ENCODE data around the gene ADAP1.
"Not testable (repeated sequence)": the region's sequence is repeated elsewhere in the genome, so short reads cannot be mapped to it uniquely, and the experiment has no call there.

Gene ADAP1

DNA sequence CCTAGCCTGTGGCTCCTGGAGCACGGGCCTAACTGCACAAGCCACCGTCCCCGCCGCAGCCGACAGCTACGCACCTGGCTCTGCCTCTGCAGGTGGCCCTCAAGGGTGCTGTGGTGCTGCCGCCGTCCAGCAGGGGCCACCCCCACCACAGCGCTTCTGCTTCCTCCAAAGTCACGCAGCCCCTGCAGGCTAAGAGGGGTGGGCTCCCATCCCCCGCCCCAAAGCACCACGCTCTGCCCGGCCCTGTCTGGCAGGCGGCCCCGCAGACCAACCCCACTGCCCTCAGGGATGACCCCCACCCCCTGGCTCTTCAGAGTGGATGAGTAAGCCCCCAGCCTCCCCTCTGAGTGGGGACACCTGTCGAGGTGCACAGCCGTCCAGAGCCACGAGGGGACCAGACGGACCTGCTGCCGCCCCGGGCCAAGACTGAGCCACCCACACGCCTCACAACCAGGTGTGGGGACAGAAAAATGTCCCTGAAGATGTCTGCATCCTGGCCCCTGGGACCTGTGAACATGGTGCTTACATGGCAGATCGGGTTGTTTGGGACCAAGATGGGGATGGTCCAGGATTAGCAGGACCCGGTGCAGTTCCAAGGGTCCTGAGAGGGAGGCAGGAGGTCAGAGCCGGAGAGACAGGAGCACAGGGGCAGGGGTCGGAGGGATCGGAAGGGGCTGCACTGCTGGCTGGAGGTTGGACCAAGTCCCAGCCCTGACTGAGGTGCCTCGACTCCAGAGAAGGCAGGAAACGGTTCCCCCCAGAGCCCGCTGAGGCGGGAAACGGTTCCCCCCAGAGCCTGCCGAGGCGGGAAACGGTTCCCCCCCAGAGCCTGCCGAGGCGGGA, 9.0 kb upstream of the ADAP1 start:
- DNase-seq, result no peak
- in situ Hi-C loops (cut with HindIII; ENCODE audit: low pct_ligation_motif_present, low pct_unique_long_range_greater_than_20kb, low sequenced_read_pairs), result loop anchor here (25.0 kb wide), 1 partner anchor 176 kb away; no protein-coding TSS in a partner anchor

DNA sequence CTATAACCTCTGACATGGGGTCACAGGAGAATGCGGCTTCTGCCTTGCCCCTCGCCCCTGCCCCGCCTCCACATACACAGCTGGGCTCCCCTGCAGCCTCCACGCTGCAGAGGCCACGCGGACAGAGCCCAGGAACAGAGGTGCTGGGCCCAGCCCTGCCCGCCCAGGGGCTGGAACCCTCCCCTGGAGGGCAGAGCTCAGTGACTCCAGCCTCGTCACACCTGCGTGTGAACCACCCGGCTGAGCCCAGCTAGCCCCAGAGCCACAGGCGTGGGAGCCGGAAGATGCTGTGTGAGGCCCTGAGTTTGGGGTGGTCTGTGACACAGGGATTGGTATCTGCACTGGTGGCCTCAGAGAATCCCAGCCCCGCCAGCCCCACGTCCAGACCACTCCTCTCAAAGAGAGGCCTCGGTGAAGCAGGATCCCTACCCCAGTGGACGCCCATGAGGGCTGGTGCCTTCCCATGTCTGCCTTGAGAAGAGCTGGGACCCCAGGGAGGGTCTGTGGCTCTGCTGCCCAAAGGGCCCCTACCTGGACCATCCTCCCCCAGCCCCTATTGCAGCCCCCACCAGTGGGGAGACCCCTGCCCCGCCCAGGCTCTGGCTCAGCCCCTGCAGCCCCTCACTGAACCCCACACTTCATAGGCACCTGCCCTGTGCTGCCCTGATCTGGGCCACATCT, 8.1 kb upstream of the ADAP1 start:
- DNase-seq, result no peak
- in situ Hi-C loops (cut with HindIII; ENCODE audit: low pct_ligation_motif_present, low pct_unique_long_range_greater_than_20kb, low sequenced_read_pairs), result loop anchor here (25.0 kb wide), 1 partner anchor 175 kb away; no protein-coding TSS in a partner anchor

DNA sequence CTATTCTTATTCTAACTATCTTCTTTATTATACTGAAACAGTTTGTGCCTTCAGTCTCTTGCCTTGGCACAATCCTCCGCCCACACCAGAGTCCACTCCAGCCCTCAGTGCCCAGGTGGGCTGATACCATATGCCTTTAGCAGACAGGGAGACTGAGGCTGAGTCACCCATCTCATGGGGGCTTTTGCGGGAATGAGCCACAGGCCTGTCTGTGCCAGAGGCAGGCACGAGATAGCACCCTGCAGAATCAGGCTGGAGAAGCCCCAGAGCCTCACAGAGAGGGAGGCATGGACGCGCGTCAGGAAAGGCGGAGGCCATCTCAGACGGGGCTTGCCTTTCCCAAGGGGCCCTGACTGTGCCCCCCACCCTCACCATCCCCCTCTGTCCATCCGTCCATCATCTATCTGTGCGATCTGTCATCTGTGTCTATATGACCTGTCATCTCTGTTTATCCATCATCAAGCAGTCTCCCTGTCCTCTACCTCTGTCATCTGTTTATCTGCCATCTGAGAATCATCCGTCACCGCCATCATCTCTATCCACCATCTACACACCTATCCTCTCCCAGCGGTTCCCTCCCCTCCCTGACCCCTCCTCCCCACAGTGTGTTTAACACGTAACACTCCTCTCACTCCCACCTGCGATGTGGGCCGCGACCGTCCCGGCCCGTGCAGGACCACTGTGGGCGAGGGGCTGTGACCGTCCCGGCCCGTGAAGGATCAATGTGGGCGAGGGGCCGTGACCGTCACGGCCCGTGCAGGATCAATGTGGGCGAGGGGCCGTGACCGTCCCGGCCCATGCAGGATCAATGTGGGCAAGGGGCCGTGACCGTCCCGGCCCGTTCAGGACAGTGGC, 7.3 kb upstream of the ADAP1 start:
- in situ Hi-C loops (cut with HindIII; ENCODE audit: low pct_ligation_motif_present, low pct_unique_long_range_greater_than_20kb, low sequenced_read_pairs), result loop anchor here (25.0 kb wide), 1 partner anchor 174 kb away; no protein-coding TSS in a partner anchor

DNA sequence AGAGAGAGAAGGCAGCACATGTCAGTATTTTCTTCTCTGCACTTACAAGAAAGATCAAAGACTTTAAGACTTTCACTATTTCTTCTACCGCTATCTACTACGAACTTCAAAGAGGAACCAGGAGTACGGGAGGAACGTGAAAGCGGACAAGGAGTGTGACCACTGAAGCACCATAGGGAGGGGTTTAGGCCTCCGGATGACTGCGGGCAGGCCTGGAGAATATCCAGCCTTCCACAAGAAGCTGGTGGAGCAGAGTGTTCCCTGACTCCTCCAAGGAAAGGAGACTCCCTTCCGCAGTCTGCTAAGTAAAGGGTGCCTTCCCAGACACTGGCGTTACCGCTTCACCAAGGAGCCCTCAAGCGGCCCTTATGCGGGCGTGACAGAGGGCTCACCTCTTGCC, 6.5 kb upstream of the ADAP1 start:
- in situ Hi-C loops (cut with HindIII; ENCODE audit: low pct_ligation_motif_present, low pct_unique_long_range_greater_than_20kb, low sequenced_read_pairs), result loop anchor here (25.0 kb wide), 1 partner anchor 174 kb away; no protein-coding TSS in a partner anchor
- DNase-seq, result not testable (repeated sequence)

More for the DNA sequence above, 7.3 kb upstream of the ADAP1 start:
- no peak for DNase-seq

DNA sequence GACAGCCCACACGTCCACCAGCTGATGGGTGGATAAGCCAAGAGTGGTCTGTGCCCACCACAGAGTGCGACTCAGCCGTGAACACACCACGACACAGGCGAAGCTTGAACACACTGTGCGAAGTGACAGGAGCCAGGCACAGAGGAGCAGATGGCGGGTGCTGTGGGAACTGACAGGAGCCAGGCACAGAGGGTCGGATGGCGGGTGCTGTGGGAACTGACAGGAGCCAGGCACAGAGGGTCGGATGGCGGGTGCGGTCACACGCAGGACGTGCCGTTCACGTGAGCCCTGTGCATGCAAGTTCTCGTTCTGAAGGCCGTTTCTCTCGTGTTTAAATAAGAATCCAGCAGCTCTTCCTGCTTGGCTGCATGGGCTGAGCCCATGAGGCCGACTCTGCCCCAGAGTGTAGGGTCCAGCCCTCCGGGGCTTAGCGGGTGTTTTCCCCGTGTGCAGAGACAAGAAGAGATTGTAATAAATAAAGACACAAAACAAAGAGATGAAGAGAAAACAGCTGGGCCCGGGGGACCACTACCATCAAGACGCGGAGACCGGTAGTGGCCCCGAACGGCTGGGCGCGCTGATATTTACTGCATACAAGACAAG, 5.9 kb upstream of the ADAP1 start:
- no peak for DNase-seq
- in situ Hi-C loops (cut with HindIII; ENCODE audit: low pct_ligation_motif_present, low pct_unique_long_range_greater_than_20kb, low sequenced_read_pairs), result loop anchor here (25.0 kb wide), 1 partner anchor 173 kb away; no protein-coding TSS in a partner anchor

DNA sequence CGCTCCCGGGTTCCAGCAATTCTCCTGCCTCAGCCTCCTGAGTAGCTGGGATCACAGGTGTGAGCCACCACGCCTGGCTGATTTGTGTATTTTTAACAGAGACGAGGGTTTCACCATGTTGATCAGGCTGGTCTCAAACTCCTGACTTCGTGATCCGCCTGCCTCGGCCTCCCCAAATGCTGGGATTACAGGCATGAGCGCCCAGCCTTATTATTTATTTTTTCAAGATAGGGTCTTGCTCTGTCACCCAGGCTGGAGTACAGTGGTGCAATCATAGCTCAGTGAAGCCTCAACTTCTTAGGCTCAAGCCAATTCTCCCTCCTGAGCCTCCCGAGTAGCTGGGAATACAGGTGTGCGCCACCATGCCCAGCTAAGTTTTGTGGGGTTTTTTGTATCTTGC, 5.3 kb upstream of the ADAP1 start:
- DNase-seq, result not testable (repeated sequence)
- in situ Hi-C loops (cut with HindIII; ENCODE audit: low pct_ligation_motif_present, low pct_unique_long_range_greater_than_20kb, low sequenced_read_pairs), result loop anchor here (25.0 kb wide), 1 partner anchor 172 kb away; no protein-coding TSS in a partner anchor

DNA sequence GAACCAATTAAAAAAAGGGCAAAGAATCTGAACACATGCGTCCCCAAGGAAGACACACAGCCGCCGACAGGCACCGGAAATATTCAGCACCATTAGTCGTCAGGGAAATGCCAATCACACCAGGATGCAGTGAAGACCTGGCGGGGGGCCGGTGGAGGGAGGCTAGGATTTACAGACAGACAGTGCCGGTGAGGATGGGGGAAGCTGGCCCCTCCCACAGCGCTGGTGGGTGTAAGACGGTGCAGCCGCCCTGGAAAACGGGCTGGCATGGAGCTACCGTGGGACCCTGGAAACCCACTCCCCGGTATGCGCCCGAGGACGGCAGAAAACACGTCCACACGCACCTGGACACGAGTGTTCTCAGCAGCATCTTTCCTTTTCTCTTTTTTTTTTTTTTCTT, 4.8 kb upstream of the ADAP1 start:
- in situ Hi-C loops (cut with HindIII; ENCODE audit: low pct_ligation_motif_present, low pct_unique_long_range_greater_than_20kb, low sequenced_read_pairs), result loop anchor here (25.0 kb wide), 1 partner anchor 172 kb away; no protein-coding TSS in a partner anchor
- no peak for DNase-seq

DNA sequence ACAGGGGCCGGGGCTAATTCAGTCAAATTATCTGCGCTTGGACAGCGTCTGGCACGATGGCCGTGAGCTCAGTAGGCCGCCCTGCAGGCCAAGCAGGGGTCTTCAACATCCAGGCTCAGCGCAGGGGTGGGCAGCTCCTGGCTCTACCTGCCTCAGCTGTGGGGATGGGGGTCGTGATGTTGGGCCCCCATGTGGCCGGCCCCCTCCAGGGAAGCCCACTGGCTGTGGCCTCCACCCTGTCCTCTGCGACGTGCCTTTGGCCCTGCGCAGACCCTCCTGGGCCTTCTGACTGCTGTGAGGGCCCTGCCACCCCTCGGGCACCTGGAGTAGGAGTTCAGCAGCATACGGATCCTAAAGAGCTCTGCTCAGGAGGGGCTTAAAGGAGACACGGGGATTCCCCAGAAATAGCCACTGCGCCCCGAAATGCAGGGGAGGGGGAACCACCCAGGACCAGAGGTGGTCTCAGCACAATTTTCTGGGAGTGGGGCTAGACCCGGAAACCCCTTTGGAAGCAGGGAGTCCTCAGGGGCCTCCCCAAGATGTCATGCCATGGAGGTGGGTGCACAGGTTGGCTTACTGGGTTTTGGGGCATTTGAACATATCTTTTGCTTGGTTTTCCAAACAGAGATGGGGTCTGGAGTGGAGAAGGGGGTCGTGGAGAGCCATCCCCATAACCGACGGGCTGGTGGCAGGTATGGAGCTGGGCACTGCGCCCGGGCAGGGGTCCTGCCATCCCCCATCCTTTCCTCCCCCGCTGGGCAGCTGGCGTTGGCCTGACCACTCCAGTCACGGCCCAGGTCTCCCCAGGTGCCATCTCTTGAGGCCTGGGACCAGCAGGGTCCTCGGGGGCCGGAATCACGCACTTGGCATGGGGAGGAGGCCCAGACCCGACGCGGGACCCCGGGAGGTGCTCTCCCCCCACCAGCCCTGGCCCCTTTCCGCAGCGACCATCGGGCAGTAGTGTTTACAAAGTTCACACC, 4.0 kb upstream of the ADAP1 start:
- DNase-seq, result no peak
- in situ Hi-C loops (cut with HindIII; ENCODE audit: low pct_ligation_motif_present, low pct_unique_long_range_greater_than_20kb, low sequenced_read_pairs), result loop anchor here (25.0 kb wide), 1 partner anchor 171 kb away; no protein-coding TSS in a partner anchor

DNA sequence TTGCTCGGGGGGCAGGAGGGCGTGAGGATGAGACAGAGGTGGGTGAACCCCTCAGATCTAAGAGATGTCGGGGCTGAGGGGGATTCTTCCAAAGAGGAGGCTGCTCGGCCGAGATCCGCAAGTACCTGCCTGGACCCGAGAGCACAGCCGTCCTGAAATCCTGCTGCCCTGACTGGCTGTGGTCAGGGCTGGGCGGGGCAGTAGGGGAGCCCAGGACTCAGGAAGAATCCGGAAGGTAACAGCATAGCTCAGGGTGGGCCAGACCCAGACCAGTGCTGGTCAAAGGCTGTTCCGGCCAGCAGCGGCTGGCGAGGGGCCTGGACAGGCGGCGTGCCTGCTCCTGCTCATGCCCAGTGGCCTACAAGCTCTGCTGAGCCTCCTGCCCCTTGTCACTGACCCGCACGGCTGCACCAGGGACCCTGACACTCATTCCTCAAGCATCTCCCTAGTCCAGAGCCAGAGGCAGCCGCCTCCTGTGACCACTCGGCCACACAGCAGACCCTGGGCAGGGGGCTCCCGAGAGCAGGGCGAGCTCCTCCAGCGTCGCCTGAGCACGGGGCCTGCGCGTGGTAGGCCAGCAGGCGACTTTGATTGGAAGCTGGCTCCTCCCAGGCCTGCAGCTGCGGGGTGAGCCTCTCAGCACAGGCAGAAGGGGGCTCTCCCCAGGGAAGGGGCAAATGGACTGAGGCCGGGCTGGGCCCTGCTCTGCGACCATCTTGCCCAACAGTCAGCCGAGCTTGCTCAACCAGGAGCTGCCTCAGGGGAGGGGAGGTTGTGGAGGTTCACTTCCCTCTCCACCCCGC, 3.1 kb upstream of the ADAP1 start:
- in situ Hi-C loops (cut with HindIII; ENCODE audit: low pct_ligation_motif_present, low pct_unique_long_range_greater_than_20kb, low sequenced_read_pairs), result loop anchor here (25.0 kb wide), 1 partner anchor 170 kb away; no protein-coding TSS in a partner anchor
- no peak for DNase-seq

DNA sequence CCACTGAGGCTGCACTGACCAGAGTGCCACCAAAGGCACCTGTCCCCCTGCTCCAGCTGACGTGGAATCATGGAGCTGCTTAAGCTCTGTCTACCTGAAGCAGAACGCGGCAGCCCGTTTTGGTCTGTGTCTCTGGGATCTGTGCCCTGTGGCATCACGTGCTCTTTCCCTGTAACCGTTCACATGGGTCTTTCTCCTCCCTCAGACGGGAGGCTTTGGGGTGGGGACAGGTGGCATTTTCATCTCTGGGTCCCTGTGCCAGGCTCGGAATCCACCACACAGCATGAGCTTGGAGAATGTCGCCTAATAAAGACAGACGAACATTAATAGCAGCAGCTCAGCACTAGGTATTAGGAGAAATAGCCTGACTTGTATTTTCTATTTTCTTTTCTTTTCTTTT, 1.6 kb upstream of the ADAP1 start:
- in situ Hi-C loops (cut with HindIII; ENCODE audit: low pct_ligation_motif_present, low pct_unique_long_range_greater_than_20kb, low sequenced_read_pairs), result loop anchor here (25.0 kb wide), 1 partner anchor 169 kb away; no protein-coding TSS in a partner anchor
- DNase-seq, result no peak

DNA sequence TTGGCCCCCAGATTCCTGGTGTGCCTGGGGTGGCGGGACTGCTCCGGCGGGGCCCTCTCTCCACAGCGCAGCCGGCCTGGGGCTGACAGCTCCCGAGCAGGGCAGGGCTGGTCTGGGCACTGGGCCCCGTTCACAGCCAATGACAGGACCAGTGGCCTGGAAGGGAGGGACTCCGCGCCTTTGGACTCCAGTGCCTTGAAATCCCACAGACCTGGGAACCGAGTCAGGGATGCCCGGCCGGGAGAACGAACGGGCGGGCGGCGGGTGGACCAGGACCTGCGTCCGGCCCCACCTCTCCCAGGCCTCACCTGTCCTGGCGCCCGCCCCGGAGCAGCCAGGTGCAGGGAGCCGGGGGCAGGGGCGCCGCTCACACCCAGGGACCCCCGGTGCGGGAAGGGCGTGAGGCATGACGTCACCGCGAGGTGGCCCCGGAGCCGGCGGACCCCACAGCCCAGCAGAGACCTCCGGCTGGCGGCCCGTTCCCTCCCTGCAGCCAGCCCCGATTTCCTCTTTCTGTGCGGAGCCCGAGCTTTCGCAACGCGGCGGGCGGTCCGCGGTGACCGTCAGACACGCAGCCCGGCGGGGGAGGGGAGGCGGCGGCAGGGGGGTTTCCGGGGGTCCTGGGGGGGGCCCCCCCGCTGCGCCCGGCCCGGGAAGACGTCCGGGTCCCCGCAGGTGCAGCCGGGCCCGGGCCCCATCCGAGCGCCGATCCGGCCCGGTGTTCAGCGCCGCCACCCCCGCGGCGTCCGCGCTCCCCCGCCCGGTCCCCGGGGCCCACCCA, 743 bp downstream of the ADAP1 start:
- in situ Hi-C loops (cut with HindIII; ENCODE audit: low pct_ligation_motif_present, low pct_unique_long_range_greater_than_20kb, low sequenced_read_pairs), result loop anchor here (25.0 kb wide), 1 partner anchor 166 kb away; no protein-coding TSS in a partner anchor
- no peak for DNase-seq

DNA sequence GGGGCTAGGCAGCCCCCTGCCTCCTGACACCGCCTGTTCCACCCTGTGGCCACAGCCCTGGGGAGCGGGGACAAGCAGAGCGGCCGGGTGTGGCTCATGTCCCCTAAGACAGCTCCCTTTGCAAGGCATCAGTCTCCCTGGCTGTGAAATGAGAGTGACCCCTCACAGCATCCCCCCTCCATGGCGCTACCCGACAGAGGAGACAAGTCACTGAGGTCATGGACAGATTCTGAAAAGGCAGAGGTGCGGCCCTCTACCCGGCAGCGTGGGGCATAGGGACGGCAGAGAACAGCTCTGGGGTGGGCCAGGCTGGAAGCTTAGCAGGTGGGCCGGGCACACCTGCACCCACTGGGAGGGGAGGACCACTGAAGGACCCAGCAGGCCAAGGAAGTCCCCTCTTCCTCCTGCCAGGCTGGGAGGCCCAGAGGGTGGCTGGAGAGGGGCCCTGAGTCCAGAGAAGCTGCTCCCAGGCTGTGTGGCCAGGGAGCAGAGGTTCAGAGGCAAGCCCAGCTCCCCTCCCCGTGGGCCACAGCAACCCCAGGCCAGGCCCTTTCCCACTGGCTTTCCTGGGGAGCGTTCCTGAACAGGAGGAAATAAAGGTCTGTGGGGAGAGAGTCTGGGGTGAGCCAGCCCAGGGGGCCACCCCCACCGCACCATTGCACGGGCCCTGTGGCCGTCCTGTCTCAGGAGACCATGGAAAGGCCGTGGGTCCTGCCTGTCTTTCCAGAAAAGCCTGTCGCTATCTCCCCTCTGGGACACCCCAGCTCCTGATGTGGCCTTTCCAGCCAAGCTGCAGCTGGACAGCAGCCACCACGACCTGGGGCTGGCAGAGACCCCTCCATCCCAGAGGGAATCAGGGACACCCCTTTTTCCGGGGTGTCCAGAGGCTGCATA, 1.7 kb downstream of the ADAP1 start:
- in situ Hi-C loops (cut with HindIII; ENCODE audit: low pct_ligation_motif_present, low pct_unique_long_range_greater_than_20kb, low sequenced_read_pairs), result loop anchor here (25.0 kb wide), 1 partner anchor 165 kb away; no protein-coding TSS in a partner anchor
- DNase-seq, result no peak

DNA sequence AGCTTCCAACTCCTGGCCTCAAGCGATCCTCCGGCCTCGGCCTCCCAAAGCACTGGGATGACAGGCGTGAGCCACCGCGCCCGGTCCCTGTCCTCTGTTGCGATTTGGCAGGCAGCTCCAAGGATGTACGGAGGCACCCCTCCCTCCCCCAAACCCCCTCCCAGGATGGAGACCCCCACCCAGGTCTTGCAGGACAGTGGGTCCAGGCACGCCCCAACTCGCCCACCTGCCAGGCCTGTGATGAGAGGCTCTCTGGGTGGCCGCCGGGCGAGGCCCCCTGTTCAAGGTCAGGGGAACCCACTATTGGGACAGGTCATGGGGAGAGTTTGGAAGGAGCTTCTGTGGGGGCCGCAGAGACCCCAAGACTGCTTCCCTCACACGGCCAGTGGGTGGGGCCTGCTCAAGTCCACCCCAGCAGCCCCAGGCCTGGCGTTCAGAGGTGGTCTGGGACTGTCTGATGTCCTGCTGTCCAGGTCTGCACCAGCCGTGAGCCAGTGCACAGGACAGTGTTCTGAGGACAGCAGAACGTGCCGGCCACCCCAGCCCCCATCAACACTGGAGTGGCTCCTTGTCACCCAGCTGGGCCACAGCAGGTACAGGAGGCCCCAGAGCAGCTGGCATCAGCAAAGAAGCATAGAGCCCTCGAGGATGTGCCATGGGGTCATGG, 2.5 kb downstream of the ADAP1 start:
- no peak for DNase-seq
- in situ Hi-C loops (cut with HindIII; ENCODE audit: low pct_ligation_motif_present, low pct_unique_long_range_greater_than_20kb, low sequenced_read_pairs), result loop anchor here (25.0 kb wide), 1 partner anchor 165 kb away; no protein-coding TSS in a partner anchor

Data from ACHN (cell line).